GM19023 (cell line): ENCODE results near the gene PKNOX2.
A peak's percentile ranks its signal among the peaks of the same experiment; 100 is the strongest.

Experiments
- ATAC-seq: cut with Tn5 transposase; IDR thresholded peaks from one replicate; pipeline ENCODE4 v1.9.1; 2021; ENCODE audit warnings: mild to moderate bottlenecking, moderate library complexity; ENCODE audit not compliant: unreplicated experiment

PKNOX2 gene

GRCh38 chr11:125426818-125427528 is 262.4 kb downstream of the PKNOX2 start:
- no peak for ATAC-seq

DNA sequence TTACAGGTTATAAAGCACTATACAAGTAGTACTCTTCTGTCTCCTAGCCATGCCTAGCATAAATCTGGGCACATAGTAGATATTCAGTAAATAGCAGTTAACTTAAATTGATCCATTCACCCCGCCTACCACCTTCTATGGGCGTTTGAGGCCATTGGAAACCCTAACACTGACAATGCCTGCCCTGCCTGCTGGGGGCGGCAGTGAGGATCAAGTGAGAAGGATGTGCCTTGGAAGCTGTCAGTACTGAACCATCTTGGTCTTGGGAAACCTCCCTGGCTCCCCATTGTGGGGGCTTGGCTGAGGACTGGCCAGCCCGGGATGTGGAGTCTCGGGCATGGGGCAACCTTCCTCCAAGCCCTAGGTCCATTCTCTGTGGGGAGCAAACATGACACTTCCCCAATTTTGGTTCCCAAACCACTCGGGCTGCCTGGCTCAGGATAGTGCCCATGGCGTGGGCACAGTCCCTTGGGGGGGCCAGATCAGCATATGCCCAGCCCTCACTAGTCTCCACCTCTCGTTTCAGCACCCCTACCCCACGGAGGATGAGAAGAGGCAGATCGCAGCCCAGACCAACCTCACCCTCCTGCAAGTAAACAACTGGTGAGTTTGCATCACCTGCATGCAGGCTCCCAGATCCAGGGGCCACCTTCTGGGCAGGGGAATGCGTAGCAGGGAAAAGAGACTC is 264.1 kb downstream of the PKNOX2 start:
- ATAC-seq: no peak

DNA sequence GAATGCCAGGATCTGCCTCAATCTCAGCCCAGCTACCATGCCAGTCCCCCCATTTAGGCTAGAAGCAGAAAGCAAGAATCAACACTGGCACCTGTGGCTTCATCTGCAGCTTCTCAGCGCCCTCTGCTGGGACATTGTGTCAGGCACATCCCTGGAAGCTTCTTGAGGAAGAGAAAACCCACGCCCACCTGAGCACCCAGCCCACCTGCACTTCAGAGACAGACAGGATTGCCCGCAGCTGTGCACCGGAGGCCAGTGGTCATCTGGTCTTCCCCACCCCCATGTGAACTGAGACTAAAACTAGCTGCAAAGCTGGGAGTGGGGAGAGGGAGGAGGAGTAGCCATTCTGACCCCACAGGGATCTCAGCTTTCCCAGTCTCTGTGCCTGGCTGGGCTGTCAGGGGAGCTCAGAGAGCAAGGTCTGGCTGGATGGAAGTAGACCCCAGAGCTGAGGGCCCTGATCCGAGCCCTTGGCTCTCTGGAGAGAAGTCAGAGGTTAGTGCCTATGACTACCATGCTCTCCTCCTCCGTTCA is 264.7 kb downstream of the PKNOX2 start:
- no peak for ATAC-seq

DNA sequence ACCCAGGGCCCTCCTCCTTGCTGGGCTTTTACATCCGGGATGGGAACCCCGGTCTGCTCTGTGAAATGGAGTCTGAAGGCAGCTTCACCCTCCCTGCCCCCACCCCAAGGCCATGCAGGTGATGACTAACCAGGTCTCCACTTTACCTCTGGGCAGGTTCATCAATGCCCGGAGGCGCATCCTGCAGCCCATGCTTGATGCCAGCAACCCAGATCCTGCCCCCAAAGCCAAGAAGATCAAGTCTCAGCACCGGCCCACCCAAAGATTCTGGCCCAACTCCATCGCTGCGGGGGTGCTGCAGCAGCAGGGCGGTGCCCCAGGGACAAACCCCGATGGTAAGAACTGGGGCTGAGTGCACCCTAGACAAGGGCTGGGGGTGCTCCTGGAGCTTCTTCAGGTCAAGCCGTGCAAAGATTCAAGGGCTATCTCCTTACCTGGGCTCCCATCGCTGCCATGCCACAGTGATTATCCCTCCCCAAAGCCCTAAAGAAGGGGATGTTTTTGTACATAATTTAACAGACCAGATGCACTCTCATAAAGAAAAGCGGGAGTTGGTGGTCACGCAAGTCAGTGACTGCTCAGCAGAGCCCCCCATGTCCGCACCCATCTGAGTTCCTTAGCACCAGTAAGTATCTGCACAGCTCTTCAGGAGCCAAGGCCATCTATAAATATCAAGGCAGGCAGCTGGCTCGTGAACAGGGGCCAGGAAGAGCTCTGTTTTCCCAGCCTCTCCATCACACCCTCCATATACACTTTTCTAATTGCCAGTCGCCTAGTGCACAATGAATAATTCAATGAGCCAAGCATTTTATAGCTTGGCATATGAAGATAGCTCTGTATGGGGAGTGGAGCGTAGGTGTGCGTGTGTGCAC is 265.5 kb downstream of the PKNOX2 start:
- ATAC-seq: no peak

DNA sequence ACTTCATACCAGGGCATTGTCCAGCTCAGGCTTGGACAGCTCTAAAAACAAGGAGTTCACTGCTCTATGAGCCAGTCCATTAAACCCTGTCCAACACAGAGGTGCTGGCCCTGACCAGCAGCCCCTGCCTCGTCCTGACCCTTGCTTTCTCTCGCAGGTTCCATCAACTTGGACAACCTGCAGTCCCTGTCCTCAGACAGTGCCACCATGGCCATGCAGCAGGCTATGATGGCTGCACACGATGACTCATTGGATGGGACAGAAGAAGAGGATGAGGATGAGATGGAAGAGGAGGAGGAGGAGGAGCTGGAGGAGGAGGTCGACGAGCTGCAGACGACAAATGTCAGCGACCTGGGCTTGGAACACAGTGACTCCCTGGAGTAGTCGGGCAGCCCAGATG is 266.5 kb downstream of the PKNOX2 start:
- no peak for ATAC-seq

DNA sequence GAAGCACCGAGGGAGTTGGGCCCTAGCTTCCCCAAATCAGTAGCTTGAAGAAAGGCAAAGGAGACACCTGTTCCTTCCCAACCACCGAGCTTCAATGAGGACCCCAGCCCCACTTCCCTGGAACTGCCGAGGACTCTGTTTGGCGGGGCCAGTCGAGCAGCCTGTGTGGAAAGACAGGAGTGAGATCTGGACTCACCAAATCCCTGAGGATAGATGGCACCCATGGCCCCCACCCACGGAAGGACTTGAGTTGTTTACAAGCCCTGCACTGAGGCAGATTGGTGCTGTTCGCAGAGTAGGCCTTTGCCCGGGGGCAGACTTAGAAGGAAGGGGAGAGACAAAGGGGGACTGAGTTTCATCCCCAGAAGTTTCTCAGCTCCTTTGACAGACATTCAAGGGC is 266.9 kb downstream of the PKNOX2 start:
- no peak for ATAC-seq

- ATAC-seq: no peak
Measured at GRCh38 chr11:125433454-125434121, 269.0 kb downstream of the PKNOX2 start.

DNA sequence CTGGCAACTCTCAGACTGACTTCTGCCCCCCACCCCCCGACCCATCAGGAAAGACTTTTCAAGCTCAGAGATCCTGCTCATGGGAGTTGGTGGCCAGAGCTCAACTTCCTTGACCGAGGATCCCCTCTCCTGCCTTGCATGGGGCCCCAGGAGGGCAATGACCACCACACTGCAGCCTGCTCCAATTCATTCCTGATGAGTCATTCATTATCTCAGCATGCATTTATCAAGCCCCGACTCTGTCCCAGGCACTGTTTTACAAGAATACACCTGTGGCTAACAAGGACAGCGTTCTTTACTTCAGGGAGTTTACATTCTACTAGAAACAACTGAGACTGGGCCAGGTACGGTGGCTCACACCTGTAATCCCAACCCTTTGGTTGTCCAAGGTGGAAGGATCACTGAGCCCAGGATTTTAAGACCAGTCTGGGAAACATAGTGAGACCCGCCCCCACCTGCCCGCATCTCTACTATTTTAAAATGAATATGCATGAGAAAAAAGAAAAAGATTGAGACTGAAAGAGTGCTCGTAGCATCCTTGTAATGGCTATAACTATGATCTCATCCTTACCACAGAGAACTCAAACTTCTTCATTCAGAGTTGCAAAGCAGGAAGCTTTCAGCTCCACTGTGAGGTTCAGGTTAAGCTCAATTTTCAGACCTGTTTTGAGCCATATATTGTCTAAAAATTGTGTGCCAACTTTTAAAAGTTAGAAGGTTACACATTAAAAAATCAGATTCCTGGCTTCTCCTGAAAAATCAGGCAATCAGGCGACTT is 271.1 kb downstream of the PKNOX2 start:
- no peak for ATAC-seq

DNA sequence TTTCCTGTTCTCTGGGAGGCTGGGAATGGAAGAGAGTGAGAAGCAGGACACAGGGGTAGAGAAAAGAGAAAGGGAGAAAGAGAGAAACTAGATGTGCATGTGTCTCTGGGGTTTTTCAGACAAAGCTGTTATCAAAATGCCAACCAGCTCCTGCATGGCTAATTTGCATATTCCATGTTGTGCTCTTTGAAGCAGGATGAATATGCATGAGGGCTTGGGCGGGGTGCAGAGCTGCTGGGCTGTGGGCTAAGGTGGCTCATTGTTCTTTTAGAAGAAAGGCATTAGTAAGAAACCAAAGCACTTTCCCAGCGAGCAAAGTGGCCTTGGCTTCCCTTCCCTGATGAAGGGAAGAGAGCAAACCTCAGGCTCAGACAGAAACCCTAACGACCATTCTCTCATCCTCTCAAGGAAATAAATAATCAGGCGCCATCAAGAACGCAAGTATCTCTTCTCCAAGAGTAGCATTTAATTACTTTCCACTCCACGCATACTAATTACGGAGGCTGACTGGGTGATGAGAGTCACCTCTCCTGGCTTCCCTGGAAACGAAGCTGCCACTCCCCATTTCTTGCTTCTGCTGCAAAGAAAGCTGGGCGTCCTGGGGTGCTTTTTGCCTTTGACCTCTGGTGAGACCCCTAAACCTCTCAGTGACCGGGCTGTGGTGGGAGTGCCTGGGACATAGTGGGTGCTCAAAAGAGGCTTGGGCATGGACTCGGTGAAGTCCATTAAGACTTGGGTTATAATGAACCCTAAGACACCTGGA is 277.3 kb downstream of the PKNOX2 start:
- no peak for ATAC-seq

GRCh38 chr11:125442946-125443345 is 278.4 kb downstream of the PKNOX2 start:
- ATAC-seq: no peak

DNA sequence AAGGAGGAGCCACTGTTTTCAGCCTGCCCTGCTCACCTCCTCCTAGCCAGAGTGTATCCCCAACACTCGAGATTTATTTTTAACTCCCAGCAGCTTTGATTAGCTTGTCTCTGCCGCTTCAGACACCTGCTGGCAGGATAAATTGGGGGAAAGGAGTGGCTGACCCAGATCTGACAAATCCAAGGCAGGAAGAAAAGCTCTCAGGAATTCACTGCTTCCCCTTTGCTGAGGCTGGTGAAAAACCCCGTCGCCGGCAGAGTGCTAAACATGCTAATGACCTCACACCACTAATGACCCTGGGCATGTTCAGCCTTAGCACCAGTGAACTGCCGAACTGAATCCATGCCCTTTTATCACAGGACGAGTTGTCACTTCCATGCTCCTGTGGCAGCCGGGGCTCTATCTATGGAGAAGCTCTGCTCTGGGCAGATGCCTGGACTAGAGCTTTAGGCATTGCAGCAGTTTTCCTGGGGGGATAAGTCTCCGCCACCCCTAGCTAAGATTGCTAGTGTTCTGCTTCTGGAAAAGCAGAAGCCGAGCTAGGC is 279.3 kb downstream of the PKNOX2 start:
- no peak for ATAC-seq

DNA sequence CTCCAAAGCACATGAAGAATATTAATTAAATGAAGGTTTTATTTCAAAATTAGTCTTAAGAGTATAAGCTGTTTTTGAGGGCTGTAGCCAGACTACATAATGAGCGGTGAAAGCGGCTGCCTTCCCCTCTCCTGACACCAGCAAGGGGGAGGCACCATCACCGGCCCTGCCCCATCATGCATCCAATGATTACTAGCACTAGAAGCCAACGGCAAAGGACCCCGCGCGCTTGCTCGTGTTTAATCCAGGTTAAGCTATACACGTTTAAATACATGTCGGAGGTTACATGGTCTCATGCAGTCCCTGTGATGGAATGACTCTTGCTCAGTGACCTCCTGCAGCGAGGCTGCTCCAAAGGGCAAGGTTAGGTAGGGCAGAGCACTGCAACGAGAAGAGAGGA is 281.2 kb downstream of the PKNOX2 start:
- ATAC-seq: no peak

GRCh38 chr11:125446279-125446678 is 281.7 kb downstream of the PKNOX2 start:
- ATAC-seq: no peak

GRCh38 chr11:125447721-125448120 is 283.2 kb downstream of the PKNOX2 start:
- ATAC-seq: no peak

DNA sequence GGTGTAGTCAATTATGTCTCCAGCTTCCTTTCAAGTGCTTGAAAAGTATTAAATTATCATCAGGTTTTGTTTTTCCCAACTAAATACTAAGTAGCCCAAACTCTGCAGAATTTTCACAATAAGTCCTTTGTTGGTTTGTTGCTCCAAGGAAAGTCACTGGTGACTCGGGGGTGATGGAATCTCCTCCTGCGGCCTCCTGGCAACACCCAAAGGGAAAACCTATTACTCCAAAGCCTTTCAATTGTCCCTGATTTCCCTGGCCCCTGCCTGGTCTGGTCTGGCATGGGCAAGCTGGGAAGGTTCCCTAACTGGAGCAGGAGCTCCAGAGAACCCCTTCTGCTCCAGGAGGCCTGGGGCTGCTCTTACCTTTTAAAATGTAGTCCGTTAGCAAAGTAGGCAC is 283.6 kb downstream of the PKNOX2 start:
- ATAC-seq: no peak

DNA sequence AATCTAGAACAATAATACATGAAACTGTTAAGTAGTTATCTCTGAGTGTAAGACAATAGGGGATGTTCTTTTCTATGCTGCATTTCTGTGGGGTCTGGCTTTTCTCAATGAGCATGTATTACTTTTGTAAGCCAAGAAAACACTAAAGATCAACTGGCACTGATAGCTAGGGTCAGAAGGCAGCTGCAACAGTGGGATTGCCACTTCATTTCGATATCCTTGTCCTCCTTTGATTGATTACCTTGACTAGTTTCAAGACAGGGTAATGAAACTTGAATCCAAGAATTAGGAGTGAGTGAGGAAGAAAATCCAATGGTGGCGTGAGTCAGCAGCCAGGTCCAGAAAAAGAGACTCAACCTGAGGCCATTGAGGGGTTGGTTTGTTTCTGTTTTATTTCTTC is 285.0 kb downstream of the PKNOX2 start:
- ATAC-seq: no peak

GRCh38 chr11:125451400-125452124 is 287.0 kb downstream of the PKNOX2 start:
- peak; percentile 60 for ATAC-seq

DNA sequence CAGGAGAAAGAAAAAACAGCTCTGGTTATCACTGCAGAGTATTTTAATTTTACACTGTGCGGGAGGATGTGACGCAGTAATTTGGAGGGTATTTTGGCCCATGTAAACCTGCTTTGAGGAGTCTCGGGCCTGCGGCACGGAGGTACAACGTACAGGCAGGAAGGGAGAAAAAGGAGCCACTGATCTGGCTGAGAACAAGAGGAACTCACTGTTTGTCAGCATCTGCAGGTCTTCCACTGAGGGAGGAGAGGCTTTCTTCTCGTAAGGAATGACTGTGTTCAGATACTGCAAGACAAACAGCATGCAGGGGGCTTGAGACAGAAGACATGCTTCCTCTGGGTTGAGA is 287.5 kb downstream of the PKNOX2 start:
- ATAC-seq: no peak

- ATAC-seq: no peak
Measured at GRCh38 chr11:125454047-125454446, 289.5 kb downstream of the PKNOX2 start.
